HG02623 (cell line): ENCODE measurements around the gene C10orf105.

Experiments used
- ATAC-seq: cut with Tn5 transposase; IDR thresholded peaks from one replicate; pipeline ENCODE4 v1.9.1; 2021; ENCODE audit warnings: moderate library complexity; ENCODE audit not compliant: unreplicated experiment

Gene C10orf105

GRCh38 chr10:71718165-71718698, 1.3 kb downstream of the C10orf105 start:
- no peak for ATAC-seq

- ATAC-seq, result no peak
Measured at GRCh38 chr10:71717551-71717951, 2.0 kb downstream of the C10orf105 start.

- no peak for ATAC-seq
Measured at GRCh38 chr10:71717056-71717455, 2.5 kb downstream of the C10orf105 start.

GRCh38 chr10:71716426-71716825, 3.2 kb downstream of the C10orf105 start:
- ATAC-seq, result no peak

- no peak for ATAC-seq
Measured at GRCh38 chr10:71715860-71716259, 3.7 kb downstream of the C10orf105 start.

GRCh38 chr10:71715026-71715425, 4.6 kb downstream of the C10orf105 start:
- no peak for ATAC-seq

- no peak for ATAC-seq
Measured at GRCh38 chr10:71714592-71714991, 5.0 kb downstream of the C10orf105 start.

- no peak for ATAC-seq
Measured at GRCh38 chr10:71714031-71714410, 5.6 kb downstream of the C10orf105 start.

GRCh38 chr10:71713135-71714030, 6.2 kb downstream of the C10orf105 start:
- ATAC-seq, result no peak

GRCh38 chr10:71712572-71713134, 6.9 kb downstream of the C10orf105 start:
- no peak for ATAC-seq

GRCh38 chr10:71712170-71712569, 7.4 kb downstream of the C10orf105 start:
- no peak for ATAC-seq

GRCh38 chr10:71711052-71711623, 8.4 kb downstream of the C10orf105 start:
- no peak for ATAC-seq

- no peak for ATAC-seq
Measured at GRCh38 chr10:71710519-71710918, 9.1 kb downstream of the C10orf105 start.

GRCh38 chr10:71708897-71709882, 10.4 kb downstream of the C10orf105 start:
- ATAC-seq, result no peak

GRCh38 chr10:71708301-71708703, 11.3 kb downstream of the C10orf105 start:
- no peak for ATAC-seq

GRCh38 chr10:71707240-71707789, 12.3 kb downstream of the C10orf105 start:
- no peak for ATAC-seq

- ATAC-seq, result no peak
Measured at GRCh38 chr10:71706216-71707121, 13.1 kb downstream of the C10orf105 start.

- ATAC-seq, result no peak
Measured at GRCh38 chr10:71705582-71705981, 14.0 kb downstream of the C10orf105 start.

- ATAC-seq, result no peak
Measured at GRCh38 chr10:71704816-71705215, 14.8 kb downstream of the C10orf105 start.
